ENCODE results near the gene RGS7.
"Not testable (repeated sequence)": the region's sequence is repeated elsewhere in the genome, so short reads cannot be mapped to it uniquely, and the experiment has no call there.

The RGS7 gene

DNA sequence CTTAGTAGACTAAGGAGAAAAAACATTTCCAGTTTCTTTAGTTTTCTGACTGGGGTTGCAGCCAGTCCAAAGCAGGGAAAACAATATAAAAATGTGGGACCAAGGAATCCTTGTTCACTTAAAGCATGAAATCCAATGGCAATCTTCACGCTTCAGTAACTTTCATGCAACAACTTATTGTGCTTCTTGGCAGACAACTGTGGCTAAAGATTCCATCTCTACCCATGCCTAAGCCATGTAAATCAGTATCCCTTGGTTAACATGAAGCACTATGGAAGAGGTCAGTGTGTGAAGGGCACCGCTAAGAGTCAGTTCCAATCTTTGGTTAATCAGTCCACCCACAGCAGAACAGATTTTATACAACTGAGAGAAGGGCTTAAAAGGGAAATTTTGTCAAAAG, 543.3 kb downstream of the RGS7 start:
- no peak for DNase-seq

DNA sequence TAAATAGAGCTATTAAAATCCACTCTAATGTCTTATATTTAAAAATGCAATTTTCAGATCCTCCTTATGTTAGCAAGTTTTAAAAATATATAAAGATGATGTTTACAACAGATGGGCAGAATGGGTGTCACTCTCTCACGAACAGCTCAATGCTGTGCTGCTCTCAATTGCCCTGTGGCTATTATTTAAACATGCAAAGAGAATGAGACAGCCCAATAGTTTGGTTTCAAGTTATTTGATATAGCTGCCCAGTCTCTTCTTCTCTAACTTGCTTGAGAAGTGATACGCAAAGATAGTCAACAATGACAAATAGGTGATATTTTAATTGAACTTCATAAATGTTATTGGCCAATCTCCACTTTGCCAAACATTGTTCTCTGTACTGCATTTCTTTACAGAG, 545.7 kb downstream of the RGS7 start:
- no peak for DNase-seq

- peak; percentile 41 for DNase-seq
Observed at GRCh38 chr1:240808381-240808780, 548.6 kb downstream of the RGS7 start.

GRCh38 chr1:240806200-240806745, 550.7 kb downstream of the RGS7 start:
- no peak for DNase-seq

DNA sequence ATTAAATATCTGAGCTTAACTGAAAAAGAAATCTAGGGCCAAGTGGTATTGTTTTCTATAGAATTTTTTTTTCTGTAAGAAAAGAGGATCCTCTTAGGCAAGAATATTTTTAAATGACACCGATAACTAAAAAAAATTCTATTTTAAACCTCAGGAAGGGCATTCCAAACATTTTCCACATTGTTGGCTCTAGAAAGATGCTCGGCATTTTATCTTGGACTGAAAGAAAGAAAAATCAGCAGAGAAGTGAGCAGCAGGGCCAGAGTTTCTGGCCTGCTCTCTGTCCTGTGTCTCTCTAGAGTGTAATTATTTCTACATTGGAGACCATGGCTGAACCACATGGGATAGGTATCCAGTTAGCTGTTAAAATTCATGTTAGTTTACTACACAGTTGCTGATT, 552.5 kb downstream of the RGS7 start:
- no peak for DNase-seq

DNA sequence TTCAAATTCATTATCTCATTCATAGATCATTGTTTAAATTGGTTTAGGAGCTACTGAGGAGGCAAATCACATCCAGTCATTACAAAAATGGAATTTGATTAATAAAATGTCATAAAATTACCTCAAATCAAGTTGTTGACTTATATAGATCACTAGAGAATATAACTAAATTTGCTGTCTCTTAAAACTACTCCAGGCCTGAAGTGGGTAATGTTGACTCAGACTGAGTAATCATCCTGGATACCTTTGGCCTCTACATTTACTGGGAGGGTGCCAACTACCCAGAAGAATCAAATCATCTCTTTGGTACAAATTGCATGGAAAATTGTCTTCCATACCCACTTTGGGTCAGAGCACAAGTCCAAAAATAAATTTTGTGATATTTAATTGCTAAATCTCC, 553.9 kb downstream of the RGS7 start:
- DNase-seq, result no peak

- no peak for DNase-seq
Observed at GRCh38 chr1:240802271-240802670, 554.7 kb downstream of the RGS7 start.

DNA sequence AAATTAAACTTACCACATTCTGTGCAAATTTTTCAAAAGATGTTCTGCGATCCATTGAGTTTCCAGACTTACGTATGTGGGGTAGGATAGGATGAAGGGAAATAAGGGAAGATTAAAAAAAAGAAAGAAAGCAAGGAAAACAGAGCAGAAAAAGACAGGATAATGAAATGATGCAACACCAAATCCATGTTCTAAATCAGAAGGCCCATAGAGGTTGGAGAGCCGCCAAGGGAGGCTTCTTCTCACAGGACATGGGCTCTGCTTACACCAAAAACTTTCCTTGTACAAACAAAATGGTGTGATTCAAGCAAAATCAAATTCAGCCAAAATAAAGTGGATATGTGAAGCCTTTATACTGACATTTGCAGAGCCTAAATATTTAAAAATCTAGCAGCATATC, 555.6 kb downstream of the RGS7 start:
- DNase-seq, result no peak

DNA sequence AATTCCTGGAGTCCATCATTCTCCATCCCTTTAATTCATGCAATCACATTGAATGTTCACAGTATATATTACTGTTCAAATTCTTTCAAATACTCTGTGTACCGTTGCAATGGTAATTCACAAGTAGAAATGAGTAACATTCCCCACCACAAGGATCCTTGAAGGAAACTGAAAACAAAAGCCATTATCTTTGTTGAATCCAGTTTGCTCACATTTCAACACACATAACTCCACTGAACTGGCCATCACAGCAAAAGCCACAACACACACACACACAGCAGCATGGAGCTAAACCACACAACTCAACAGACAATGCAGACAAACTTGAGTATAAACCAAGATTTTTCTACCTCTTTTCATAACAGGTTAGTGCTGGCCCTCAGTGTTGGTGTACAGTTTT, 556.7 kb downstream of the RGS7 start:
- no peak for DNase-seq

DNA sequence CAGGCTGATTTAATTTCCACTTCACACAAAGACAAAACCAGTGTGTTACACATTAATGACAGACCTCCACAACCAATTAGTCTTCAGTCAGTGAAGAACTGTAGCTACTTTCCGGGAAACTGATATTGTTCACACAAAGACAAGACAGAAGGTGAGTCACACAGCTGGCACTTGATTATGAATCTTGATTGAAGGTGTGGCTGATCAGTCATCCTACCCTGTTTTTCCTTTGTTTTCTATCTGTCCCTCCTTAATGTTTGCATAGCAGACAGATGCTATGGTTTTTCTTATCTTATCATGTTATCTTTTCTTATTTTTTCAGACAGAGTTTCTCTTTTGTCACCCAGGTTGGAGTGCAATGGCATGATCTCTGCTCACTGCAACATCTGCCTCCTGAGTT, 560.0 kb downstream of the RGS7 start:
- DNase-seq, result peak; percentile 24

DNA sequence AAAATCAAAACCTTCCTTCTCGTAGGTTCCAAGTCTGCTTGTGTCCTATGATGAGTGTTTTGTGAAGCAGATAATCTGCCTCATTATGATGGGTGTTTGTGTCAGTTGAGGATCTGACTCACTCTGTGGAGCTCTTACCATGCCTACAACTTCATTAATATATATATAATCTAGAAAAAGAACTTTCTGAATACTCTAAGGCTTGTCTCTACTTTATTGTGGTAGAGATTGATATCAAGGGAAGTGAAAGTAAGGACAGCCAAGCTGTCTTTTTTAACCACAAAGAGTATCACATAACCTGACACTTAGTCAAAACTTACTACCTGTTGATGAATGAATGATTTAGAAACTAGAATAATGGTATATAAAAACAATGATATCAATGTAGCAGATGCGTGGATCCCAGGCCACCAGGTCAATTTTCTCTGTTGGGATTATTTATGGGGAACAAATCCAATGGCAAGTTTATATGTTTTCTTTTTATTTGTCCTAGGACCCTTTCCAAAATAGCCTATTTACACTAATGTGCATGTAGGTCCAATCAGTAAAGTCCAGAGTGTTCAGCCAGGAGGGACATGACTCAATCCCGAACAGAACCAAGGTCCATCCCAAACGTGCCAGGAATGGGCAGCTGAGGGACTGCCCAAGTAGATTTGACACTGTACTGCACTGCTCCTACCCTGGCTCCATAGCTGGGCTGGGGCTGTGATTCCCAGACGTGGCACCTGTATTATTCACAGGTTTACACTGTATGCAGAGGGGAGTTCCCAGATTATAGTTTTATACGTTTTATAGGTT, 562.8 kb downstream of the RGS7 start:
- no peak for DNase-seq

- no peak for DNase-seq
Observed at GRCh38 chr1:240792915-240793529, 564.0 kb downstream of the RGS7 start.

DNA sequence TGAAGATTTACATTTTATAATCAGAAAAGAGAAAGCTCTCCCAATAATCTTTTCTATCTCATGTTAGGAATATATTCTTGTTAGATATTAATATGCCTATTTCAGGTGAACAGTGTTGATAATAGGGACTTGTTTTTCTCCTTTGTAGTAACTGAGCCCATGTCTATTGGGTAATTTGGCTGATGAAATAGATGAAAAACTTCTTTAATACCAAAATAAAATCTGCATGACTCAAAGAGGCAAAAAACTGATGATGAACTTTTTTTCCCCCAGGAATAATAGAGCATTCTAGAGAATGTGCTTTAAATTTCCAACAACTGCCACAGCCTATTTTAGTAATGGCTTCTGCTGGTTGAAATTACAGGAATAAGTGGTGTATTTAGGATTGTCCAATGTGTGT, 566.1 kb downstream of the RGS7 start:
- DNase-seq, result no peak

GRCh38 chr1:240786880-240787279, 570.1 kb downstream of the RGS7 start:
- no peak for DNase-seq

GRCh38 chr1:240784776-240785175, 572.2 kb downstream of the RGS7 start:
- DNase-seq, result no peak

- DNase-seq, result peak; percentile 78
Observed at GRCh38 chr1:240783728-240784137, 573.3 kb downstream of the RGS7 start.

DNA sequence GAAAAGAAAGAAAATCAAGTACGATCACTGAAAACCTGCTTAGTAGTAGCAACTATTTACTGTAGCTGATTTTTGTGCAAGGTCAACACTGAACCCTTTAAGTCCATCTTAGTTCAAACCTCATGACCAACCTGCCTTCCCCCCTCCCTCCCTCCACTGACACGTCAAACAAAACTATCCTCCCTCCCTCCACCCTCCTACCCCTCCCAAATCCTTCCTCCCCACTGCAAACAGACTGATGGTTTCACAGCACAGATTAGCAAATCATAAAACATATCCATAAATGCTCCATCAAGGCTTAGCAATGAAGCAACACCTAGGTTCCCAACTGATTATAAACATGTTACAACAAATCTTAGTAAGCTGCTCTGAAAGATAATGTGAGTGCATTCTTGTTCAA, 580.8 kb downstream of the RGS7 start:
- DNase-seq, result no peak

DNA sequence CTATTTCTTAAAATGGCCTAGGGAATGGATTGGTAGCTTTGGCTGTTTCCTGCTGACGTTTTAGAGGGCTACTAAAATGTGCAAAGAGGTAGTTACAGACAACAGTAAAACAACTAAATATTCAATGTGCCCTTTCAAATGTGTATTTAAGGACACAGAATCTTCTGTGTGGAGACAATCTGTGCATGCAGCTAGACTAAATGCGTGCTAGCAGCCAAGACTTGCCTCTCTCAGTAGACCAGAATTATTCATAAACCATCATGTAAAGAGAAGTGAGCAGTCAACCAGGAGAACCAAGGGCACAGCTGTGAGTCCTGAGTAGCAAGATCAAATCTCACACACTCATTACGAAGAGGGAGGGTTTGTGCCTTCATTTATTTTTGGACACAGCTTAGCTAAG, 584.9 kb downstream of the RGS7 start:
- DNase-seq, result no peak

DNA sequence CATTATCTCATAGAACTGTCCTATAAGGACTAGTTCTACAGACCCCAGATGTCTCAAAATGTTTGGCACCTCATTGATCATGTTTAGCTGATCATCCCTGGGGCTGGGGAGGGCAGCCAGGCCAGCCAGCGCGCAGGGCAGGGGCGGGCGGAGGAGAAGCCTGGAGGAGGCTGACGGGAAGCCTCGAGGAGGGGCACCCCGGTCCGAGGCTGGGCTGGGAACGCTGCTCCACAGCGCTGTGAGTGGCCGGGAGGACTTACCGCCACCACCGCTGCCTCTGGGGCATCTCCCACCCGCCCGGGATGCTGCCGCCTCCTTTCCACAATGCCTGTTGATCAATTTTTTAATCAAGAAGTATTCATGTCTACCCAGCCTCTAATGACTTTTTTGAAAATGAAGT, 585.6 kb downstream of the RGS7 start:
- DNase-seq, result no peak

DNA sequence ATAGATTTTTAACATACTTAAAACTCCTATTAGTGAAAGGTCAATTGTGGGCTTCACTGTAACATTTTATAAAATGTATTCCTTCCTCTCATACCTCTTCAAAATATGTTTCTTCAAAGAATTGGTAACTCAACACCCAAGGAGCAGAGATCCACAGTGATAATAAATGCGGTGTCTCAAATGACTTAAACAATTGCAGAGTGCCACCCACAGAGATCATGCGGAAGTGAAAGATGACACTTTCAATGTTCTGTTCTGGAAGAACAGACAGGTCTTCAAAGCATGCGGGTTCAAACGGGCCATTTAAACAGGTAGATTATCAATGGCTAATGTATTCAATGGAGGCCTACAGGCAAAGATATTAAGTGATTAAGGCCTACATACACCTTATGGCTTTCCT, 588.0 kb downstream of the RGS7 start:
- DNase-seq, result peak; percentile 46

DNA sequence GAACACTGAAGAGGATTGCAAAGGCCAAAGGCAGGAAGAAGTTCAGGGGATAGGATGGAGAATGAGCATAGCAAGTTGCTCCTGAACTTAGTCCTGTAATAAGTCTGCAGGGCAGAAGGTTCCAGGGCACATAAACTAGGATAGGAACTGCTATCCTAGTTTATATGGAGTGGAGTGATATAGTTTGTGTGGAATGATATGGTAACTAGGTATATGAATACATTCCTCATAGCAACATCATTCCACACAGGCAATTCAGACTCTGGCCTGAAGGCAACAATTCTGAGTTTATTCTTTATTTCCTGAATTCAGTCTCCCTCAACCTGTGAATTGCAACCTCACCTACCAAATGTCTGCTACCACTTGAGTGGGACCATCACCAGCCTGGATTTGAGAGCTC, 590.2 kb downstream of the RGS7 start:
- DNase-seq, result no peak

DNA sequence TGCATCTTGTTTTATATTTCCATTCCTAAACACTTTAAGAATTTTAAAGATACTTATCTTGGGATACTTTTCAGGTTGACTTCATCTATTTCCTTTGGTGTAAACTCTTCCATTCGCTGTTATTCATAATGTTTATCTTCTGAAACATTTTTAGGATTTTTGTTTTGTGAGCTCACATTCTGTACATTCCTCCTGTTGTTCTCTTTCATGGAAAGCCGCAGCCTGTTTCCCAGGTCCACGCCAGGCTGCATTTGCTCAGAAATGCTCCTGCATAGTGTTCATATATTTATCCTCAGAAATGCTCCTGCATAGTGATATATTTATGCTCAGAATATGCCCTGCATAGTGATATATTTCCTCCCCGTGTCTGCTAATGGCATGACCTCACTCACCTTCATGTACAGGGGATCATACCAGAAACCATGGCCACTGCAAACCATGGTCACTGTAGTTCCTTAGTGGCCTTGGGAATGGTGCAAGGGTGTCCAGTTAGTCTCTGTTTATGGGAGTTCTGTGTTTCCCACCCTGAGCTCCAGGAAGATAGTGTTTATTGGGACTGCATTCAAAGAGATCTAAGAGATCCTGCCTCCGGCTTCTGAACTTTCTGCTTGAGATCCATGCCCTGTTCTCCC, 591.2 kb downstream of the RGS7 start:
- DNase-seq, result no peak

GRCh38 chr1:240763771-240764170, 593.2 kb downstream of the RGS7 start:
- DNase-seq, result no peak

DNA sequence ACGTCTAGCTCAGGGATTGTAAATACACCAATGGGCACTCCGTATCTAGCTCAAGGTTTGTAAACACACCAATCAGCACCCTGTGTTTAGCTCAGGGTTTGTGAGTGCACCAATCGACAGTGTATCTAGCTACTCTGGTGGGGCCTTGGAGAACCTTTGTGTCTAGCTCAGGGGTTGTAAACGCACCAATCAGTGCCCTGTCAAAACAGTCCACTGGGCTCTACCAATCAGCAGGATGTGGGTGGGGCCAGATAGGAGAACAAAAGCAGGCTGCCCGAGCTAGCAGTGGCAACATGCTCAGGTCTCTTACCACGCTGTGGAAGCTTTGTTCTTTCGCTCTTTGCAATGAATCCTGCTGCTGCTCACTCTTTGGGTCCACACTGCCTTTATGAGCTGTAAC, 593.9 kb downstream of the RGS7 start:
- DNase-seq, result not testable (repeated sequence)
